HL-60 (cell line): ENCODE results near the gene GALNT13.

Experiments
- POLR2AphosphoS5 ChIP-seq: IDR thresholded peaks from 2 replicates; pipeline ENCODE4 v1.6.1; 2012; ENCODE audit warnings: low read depth
- TF ChIP-seq, protein P1 (sequence below): IDR thresholded peaks from one replicate; pipeline ENCODE4 v1.5.1; 2011; ENCODE audit warnings: low read length, control low read depth, inconsistent platforms; ENCODE audit not compliant: insufficient read depth
- TF ChIP-seq, protein P2 (sequence below): IDR thresholded peaks from 2 replicates; pipeline ENCODE4 v1.6.1; 2012; ENCODE audit warnings: low read depth; ENCODE audit not compliant: insufficient replicate concordance

DNA sequence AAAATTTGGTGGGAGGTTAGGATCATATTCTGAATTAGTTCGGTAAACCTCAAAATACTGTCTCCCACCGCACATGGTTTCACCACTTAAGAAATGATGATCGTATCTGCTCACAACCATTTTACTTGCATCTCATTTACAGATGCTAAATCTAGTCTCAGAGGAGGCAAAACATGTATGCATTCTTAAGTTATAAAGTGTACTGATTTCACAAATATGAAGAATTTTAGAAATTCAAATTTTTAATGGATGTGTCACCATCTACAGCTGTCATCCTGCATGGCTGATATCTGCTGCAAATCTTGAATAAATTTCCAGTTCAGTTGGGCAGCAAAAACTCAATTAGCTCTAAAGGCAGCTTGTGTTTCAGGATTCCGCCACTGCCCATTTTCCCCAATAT, 583.4 kb downstream of the GALNT13 start:
- TF ChIP-seq, protein P1, sequence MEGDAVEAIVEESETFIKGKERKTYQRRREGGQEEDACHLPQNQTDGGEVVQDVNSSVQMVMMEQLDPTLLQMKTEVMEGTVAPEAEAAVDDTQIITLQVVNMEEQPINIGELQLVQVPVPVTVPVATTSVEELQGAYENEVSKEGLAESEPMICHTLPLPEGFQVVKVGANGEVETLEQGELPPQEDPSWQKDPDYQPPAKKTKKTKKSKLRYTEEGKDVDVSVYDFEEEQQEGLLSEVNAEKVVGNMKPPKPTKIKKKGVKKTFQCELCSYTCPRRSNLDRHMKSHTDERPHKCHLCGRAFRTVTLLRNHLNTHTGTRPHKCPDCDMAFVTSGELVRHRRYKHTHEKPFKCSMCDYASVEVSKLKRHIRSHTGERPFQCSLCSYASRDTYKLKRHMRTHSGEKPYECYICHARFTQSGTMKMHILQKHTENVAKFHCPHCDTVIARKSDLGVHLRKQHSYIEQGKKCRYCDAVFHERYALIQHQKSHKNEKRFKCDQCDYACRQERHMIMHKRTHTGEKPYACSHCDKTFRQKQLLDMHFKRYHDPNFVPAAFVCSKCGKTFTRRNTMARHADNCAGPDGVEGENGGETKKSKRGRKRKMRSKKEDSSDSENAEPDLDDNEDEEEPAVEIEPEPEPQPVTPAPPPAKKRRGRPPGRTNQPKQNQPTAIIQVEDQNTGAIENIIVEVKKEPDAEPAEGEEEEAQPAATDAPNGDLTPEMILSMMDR: no peak
- no peak for TF ChIP-seq POLR2AphosphoS5
- TF ChIP-seq, protein P2, sequence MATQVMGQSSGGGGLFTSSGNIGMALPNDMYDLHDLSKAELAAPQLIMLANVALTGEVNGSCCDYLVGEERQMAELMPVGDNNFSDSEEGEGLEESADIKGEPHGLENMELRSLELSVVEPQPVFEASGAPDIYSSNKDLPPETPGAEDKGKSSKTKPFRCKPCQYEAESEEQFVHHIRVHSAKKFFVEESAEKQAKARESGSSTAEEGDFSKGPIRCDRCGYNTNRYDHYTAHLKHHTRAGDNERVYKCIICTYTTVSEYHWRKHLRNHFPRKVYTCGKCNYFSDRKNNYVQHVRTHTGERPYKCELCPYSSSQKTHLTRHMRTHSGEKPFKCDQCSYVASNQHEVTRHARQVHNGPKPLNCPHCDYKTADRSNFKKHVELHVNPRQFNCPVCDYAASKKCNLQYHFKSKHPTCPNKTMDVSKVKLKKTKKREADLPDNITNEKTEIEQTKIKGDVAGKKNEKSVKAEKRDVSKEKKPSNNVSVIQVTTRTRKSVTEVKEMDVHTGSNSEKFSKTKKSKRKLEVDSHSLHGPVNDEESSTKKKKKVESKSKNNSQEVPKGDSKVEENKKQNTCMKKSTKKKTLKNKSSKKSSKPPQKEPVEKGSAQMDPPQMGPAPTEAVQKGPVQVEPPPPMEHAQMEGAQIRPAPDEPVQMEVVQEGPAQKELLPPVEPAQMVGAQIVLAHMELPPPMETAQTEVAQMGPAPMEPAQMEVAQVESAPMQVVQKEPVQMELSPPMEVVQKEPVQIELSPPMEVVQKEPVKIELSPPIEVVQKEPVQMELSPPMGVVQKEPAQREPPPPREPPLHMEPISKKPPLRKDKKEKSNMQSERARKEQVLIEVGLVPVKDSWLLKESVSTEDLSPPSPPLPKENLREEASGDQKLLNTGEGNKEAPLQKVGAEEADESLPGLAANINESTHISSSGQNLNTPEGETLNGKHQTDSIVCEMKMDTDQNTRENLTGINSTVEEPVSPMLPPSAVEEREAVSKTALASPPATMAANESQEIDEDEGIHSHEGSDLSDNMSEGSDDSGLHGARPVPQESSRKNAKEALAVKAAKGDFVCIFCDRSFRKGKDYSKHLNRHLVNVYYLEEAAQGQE: no peak
